Measurements from ENCODE around the gene APPL2.

APPL2 gene

DNA sequence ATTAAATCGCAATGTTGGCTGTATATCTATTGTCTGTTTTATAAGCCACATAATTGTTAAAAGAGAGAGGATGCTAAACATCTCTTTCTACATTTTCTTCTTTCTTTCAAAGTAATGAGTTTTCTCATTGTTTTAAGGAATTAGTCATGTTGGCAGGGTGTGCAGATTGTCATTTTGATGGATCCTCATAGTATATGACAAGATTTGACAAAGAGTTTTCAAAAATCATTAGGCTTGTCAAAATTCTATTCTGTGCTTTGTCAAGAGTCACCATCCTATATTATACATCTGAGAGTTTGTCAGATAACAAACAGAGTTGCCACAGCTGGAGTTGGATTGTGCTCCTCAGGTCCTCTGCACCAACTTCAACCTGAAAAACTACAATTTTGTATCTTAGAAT, 35.4 kb upstream of the APPL2 start:
- no peak for DNase-seq (ENCODE audit: low read depth in 2 of 2)
- TF ChIP-seq, protein P1, sequence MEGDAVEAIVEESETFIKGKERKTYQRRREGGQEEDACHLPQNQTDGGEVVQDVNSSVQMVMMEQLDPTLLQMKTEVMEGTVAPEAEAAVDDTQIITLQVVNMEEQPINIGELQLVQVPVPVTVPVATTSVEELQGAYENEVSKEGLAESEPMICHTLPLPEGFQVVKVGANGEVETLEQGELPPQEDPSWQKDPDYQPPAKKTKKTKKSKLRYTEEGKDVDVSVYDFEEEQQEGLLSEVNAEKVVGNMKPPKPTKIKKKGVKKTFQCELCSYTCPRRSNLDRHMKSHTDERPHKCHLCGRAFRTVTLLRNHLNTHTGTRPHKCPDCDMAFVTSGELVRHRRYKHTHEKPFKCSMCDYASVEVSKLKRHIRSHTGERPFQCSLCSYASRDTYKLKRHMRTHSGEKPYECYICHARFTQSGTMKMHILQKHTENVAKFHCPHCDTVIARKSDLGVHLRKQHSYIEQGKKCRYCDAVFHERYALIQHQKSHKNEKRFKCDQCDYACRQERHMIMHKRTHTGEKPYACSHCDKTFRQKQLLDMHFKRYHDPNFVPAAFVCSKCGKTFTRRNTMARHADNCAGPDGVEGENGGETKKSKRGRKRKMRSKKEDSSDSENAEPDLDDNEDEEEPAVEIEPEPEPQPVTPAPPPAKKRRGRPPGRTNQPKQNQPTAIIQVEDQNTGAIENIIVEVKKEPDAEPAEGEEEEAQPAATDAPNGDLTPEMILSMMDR (IDR thresholded peaks at IDR 0.05; ENCODE audit: low read depth, low read length) = no peak
- no peak overlapping the region for H3K4me3 ChIP-seq (replicated peaks in 1 of 2; ENCODE audit: low read depth in 2 of 2, low read length in 2 of 2)

DNA sequence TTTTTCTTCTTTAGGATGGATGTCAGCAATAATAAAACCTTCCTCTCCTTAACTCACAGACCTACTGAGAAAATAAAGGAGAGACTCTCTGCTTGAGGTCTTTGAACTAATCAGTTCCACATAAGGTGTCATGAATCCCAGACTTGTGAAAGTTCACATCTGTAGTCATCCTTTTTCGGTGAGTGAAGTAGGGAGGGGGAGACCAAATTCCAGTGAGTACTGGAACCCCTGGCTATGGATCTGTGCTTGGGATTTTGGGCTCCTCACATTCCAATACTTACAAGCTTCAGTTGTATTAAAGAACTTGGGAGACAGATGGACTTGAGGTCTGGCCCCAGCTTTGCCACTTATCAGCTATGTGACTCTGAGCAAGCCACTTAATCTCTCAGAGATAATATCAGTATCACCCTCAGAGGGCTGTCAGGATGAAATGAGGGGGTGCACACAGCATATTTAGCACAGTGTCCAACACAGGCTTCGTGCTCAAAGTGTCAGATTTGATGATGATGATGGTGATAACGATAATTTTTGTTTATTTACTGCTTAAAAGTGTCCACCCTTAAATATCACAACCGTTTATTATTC, 34.8 kb upstream of the APPL2 start:
- DNase-seq (ENCODE audit: low read depth in 2 of 2) = no peak
- no peak overlapping the region for H3K4me3 ChIP-seq (replicated peaks in 1 of 2; ENCODE audit: low read depth in 2 of 2, low read length in 2 of 2)
- TF ChIP-seq, protein P1 (IDR thresholded peaks at IDR 0.05; ENCODE audit: low read depth, low read length) = no peak

DNA sequence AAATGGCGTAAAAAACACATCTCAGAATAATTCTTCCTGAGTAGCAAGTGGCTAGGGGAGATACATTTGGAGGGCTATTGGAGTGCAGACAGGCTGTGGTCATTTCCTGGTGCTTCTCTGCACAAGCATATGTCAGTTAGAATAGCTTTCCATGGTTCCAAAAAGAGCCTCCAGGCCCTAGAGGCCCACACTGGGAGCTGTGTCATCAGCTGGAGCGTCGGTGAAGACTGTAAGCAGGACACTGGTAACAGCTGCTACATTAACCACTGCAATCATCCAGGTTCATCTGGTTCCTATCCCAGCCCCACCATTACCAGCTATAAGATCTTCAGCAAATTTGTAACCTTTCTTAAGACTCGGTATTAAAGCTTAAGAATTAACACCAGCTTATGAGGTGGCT, 31.7 kb upstream of the APPL2 start:
- DNase-seq (ENCODE audit: low read depth in 2 of 2) = no peak
- TF ChIP-seq, protein P1 (IDR thresholded peaks at IDR 0.05; ENCODE audit: low read depth, low read length) = no peak
- no peak overlapping the region for H3K4me3 ChIP-seq (replicated peaks in 1 of 2; ENCODE audit: low read depth in 2 of 2, low read length in 2 of 2)

DNA sequence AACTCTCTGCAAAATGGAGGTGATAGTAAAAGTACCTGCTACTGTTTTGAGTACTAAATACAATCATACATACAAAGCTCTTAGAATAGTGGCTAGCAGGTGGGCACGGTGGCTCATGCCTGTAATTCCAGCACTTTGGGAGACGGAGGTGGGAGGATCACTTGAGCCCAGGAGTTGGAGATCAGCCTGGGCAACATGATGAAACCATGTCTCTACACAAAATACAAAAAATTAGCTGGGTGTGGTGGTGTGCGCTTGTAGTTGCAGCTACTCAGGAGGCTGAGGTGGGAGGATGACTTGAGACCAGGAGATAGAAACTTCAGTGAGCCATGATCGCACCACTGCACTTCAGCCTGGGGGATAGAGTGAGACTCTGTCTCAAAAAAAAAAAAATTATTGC, 28.8 kb upstream of the APPL2 start:
- H3K4me3 ChIP-seq (replicated peaks in 1 of 2; ENCODE audit: low read depth in 2 of 2, low read length in 2 of 2) = no peak overlapping the region
- no peak for DNase-seq (ENCODE audit: low read depth in 2 of 2)
- TF ChIP-seq, protein P1 (IDR thresholded peaks at IDR 0.05; ENCODE audit: low read depth, low read length) = no peak

DNA sequence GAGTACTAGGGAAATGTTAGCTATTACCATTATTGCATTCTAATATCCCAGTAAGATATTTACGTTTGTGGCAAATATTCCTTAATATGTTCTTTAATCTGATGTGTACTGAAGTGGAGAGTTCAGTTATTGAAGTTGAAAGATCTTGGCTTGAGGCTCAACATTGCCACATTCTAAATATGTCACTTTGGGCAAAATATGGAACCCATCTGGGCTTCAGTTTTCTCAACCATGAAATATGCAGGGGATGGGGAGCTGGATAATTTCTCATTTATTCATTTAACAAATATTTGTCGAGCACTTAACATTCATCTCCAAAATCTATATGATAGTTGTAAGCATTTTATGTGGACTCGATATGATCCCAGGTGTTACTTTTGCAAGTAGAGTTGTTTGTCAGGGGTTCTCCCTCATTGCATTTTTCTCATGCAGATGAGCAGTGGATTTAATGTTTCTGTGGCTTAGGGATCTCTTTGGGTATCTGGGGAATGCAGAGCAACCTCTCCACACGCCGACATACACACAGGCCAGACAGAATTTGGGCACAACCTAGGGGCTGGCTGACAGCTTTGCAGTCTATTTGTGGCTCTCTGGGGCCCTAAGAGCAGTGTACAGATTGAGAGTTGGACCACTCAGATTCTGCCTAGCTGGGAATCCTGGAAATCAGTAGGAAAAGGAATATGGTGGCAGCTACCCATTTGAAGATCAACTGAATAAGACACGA, 26.6 kb upstream of the APPL2 start:
- no peak for DNase-seq (ENCODE audit: low read depth in 2 of 2)
- TF ChIP-seq, protein P1 (IDR thresholded peaks at IDR 0.05; ENCODE audit: low read depth, low read length) = no peak
- H3K4me3 ChIP-seq (replicated peaks in 1 of 2; ENCODE audit: low read depth in 2 of 2, low read length in 2 of 2) = no peak overlapping the region

DNA sequence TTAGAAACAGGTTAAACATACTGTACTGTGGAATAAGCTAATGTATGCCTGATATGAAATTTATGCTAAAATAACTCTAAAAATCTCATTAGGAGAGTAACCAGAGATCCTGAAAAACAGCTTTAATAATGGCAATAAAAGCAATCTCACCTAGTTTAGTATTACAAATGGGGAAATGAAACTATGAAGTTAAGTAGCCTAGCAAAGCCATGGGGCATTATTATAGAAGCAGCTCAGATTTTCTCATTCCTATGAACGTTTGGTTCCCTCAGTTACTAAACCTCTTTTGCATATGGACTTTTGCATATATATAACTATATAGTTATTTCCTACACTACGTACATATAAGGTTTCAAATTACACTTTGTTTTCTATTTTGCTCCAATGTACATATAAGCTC, 25.0 kb upstream of the APPL2 start:
- TF ChIP-seq, protein P1 (IDR thresholded peaks at IDR 0.05; ENCODE audit: low read depth, low read length) = no peak

More for the DNA sequence above, 25.0 kb upstream of the APPL2 start:
- H3K4me3 ChIP-seq (replicated peaks in 1 of 2; ENCODE audit: low read depth in 2 of 2, low read length in 2 of 2) = no peak overlapping the region
- DNase-seq (ENCODE audit: low read depth in 2 of 2) = no peak
